ENCODE measurements around the gene ZNHIT6. TPM values are rescaled to one million over a fixed set of nuclear protein-coding genes. Genes with fewer than 3 reads are reported as not detected.

ZNHIT6 gene
- total and polyA plus RNA-seq, 4 donors = 15.6 to 26.1 (median 21.1) TPM

- Histone ChIP-seq H3K4me1 (ENCODE audit: control insufficient read depth, insufficient read depth, low read length) (no peaks in the 10 kb centered on the region), H3K27me3 (ENCODE audit: control insufficient read depth, insufficient read depth, low read length) (no peaks in the 10 kb centered on the region), H3K36me3 (ENCODE audit: control insufficient read depth, insufficient read depth, low read length) (peaks cover 4% of the 10 kb centered on the region), H3K27ac (ENCODE audit: low read depth, low read length) (no peak overlapping the region), H3K9me3 (ENCODE audit: control insufficient read depth, insufficient read depth, low read length) (no peaks in the 10 kb centered on the region), H3K4me3 (ENCODE audit: low read depth, low read length) (no peak overlapping the region)
- no peak for DNase-seq (ENCODE audit: low read depth in 4 of 6, low spot score in 6 of 6)
- no CpG with 5 or more reads among the region's 1 CpG for WGBS (ENCODE audit: insufficient coverage)
Measured at GRCh38 chr1:85678193-85678592, 30.0 kb downstream of the ZNHIT6 start.

DNA sequence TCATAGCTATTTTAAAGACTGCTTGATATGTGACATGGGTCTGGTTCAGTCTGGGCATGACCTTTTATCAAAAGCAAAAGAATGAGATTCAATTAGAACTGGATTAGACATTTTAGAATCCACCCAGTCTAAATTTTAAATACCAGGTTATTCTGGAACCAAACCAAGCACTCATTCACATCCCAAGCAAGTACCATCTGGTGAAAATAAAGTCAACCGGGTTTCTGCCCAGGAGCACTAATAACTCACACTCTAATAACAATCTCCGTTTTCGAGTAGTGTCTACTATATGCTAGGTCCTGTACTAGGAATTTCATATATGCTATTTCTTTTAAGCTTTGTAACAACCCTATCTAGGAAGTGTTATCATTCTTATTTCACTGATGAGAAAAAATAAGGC lies 30.6 kb downstream of the ZNHIT6 start:
- no peak overlapping the region for H3K4me3 ChIP-seq (ENCODE audit: low read depth, low read length)
- no peak overlapping the region for H3K27ac ChIP-seq (ENCODE audit: low read depth, low read length)
- no peaks in the 10 kb centered on the region for H3K27me3 ChIP-seq (ENCODE audit: control insufficient read depth, insufficient read depth, low read length)
- H3K36me3 ChIP-seq (ENCODE audit: control insufficient read depth, insufficient read depth, low read length) = peaks cover 4% of the 10 kb centered on the region
- no peaks in the 10 kb centered on the region for H3K4me1 ChIP-seq (ENCODE audit: control insufficient read depth, insufficient read depth, low read length)
- WGBS (ENCODE audit: insufficient coverage) = no CpG with 5 or more reads among the region's 3 CpGs
- no peaks in the 10 kb centered on the region for H3K9me3 ChIP-seq (ENCODE audit: control insufficient read depth, insufficient read depth, low read length)
- no peak for DNase-seq (ENCODE audit: low read depth in 4 of 6, low spot score in 6 of 6)

GRCh38 chr1:85672031-85672660 lies 36.1 kb downstream of the ZNHIT6 start:
- Histone ChIP-seq H3K27ac (ENCODE audit: low read depth, low read length) (no peak overlapping the region), H3K4me1 (ENCODE audit: control insufficient read depth, insufficient read depth, low read length) (no peaks in the 10 kb centered on the region), H3K9me3 (ENCODE audit: control insufficient read depth, insufficient read depth, low read length) (no peaks in the 10 kb centered on the region), H3K27me3 (ENCODE audit: control insufficient read depth, insufficient read depth, low read length) (no peaks in the 10 kb centered on the region), H3K4me3 (ENCODE audit: low read depth, low read length) (no peak overlapping the region), H3K36me3 (ENCODE audit: control insufficient read depth, insufficient read depth, low read length) (no peaks in the 10 kb centered on the region)
- 89% methylated on average over 1 of the region's 1 CpG for WGBS (ENCODE audit: insufficient coverage)
- DNase-seq (ENCODE audit: low read depth in 4 of 6, low spot score in 6 of 6) = no peak

DNA sequence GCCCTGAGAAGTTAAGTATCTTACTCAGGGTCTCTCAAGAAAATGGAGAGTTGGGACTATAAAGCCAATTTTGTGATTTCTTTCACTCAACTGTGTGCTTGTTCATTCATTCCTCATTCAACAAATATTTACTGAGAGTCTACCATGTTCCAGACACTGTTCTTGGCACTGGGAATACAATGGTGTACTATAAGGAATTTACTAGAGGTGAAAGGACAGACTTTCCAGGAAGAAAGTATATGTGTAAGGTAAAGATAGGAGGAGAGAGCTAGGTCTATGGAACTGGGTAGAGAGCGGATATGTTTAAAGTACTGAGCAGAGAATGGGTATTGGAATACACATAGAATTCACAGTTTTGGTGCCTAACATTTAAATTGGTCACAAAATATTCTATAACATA lies 42.3 kb downstream of the ZNHIT6 start:
- no peaks in the 10 kb centered on the region for H3K27me3 ChIP-seq (ENCODE audit: control insufficient read depth, insufficient read depth, low read length)
- no peaks in the 10 kb centered on the region for H3K9me3 ChIP-seq (ENCODE audit: control insufficient read depth, insufficient read depth, low read length)
- H3K4me3 ChIP-seq (ENCODE audit: low read depth, low read length) = no peak overlapping the region
- no peak for DNase-seq (ENCODE audit: low read depth in 4 of 6, low spot score in 6 of 6)
- no peaks in the 10 kb centered on the region for H3K36me3 ChIP-seq (ENCODE audit: control insufficient read depth, insufficient read depth, low read length)
- H3K27ac ChIP-seq (ENCODE audit: low read depth, low read length) = no peak overlapping the region
- H3K4me1 ChIP-seq (ENCODE audit: control insufficient read depth, insufficient read depth, low read length) = no peaks in the 10 kb centered on the region
- no CpG with 5 or more reads among the region's 1 CpG for WGBS (ENCODE audit: insufficient coverage)

DNA sequence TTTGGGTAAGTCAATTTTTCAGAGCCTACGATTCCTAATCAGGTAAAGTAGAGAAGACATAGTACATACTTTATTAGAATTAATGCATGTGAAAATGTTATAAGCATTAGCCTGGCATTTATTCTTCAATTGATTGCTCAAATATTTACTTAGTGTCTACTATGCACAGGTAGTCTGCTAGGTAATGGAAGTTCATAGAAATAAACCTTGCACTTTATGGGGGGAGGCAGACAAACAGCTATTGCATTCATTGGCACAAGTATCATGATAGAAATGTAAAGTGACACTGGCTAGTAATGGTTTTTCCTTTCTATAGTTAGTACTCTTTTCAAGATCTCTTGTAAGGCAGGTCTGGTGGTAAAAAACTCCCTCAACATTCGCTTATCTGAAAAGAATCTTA lies 44.9 kb downstream of the ZNHIT6 start:
- Histone ChIP-seq H3K4me3 (ENCODE audit: low read depth, low read length) (no peak overlapping the region), H3K9me3 (ENCODE audit: control insufficient read depth, insufficient read depth, low read length) (no peaks in the 10 kb centered on the region), H3K4me1 (ENCODE audit: control insufficient read depth, insufficient read depth, low read length) (no peaks in the 10 kb centered on the region), H3K27ac (ENCODE audit: low read depth, low read length) (no peak overlapping the region), H3K36me3 (ENCODE audit: control insufficient read depth, insufficient read depth, low read length) (no peaks in the 10 kb centered on the region), H3K27me3 (ENCODE audit: control insufficient read depth, insufficient read depth, low read length) (no peaks in the 10 kb centered on the region)
- WGBS (ENCODE audit: insufficient coverage) = no CpG with 5 or more reads among the region's 2 CpGs
- DNase-seq (ENCODE audit: low read depth in 4 of 6, low spot score in 6 of 6) = no peak

DNA sequence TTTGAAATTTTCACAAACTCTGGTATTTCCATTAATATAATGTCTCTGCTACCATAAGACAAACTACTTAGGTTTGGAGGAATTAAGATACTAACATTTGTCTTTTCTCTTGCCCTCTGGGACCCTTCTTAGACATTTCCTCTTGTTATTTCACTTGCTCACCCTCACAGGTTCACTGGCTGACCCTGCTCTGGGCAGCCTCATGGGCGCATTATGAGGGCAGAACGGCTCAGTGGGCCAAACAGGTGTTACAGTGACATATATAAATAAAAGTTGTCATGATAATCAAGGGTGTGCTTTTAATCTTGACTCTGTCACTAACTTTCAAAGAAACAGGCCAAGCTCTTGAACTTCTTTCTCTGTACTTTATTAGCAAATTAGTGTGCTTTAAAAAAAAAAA lies 46.5 kb downstream of the ZNHIT6 start:
- no peaks in the 10 kb centered on the region for H3K9me3 ChIP-seq (ENCODE audit: control insufficient read depth, insufficient read depth, low read length)
- no peaks in the 10 kb centered on the region for H3K36me3 ChIP-seq (ENCODE audit: control insufficient read depth, insufficient read depth, low read length)
- DNase-seq (ENCODE audit: low read depth in 4 of 6, low spot score in 6 of 6) = no peak
- H3K4me1 ChIP-seq (ENCODE audit: control insufficient read depth, insufficient read depth, low read length) = no peaks in the 10 kb centered on the region
- no peak overlapping the region for H3K27ac ChIP-seq (ENCODE audit: low read depth, low read length)
- WGBS (ENCODE audit: insufficient coverage) = no CpG with 5 or more reads among the region's 2 CpGs
- H3K4me3 ChIP-seq (ENCODE audit: low read depth, low read length) = no peak overlapping the region
- H3K27me3 ChIP-seq (ENCODE audit: control insufficient read depth, insufficient read depth, low read length) = no peaks in the 10 kb centered on the region

DNA sequence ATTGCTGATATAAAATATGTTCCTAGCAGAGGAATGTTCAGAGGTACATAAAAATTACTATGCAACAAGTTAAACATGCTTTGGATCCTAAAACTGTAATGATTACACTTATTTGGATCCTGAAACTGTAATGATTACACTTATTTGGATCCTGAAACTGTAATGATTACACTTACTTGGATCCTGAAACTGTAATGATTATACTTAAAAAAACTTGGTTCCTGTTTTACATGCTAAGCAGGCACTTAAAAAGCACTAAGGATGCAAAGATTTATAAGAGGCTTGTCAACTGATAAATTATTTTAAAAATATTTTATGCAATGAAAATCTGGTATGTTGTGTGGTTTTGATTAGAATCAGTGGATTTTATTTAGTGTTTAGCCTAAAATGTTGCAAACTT lies 47.7 kb downstream of the ZNHIT6 start:
- Histone ChIP-seq H3K27me3 (ENCODE audit: control insufficient read depth, insufficient read depth, low read length) (no peaks in the 10 kb centered on the region), H3K9me3 (ENCODE audit: control insufficient read depth, insufficient read depth, low read length) (no peaks in the 10 kb centered on the region), H3K4me3 (ENCODE audit: low read depth, low read length) (no peak overlapping the region), H3K4me1 (ENCODE audit: control insufficient read depth, insufficient read depth, low read length) (no peaks in the 10 kb centered on the region), H3K27ac (ENCODE audit: low read depth, low read length) (no peak overlapping the region), H3K36me3 (ENCODE audit: control insufficient read depth, insufficient read depth, low read length) (no peaks in the 10 kb centered on the region)
- DNase-seq (ENCODE audit: low read depth in 4 of 6, low spot score in 6 of 6) = no peak

DNA sequence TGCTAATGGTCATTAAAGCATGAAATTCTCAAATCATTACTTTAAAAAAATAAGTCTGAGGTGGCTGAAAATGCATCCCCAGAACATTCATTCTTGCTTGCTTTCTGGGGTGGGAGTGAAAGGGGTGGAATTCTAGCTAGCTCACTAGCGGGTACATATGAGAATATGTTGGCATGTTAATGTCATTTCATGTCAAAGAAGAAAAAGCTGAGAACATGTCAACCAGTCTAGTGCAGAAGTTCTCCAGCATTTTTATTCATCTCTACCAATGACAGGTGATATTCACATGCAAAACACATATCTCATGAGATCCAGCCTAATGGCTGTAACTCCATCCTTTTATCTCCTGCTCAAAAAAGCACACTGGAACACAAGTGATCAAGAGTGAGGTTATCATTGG lies 49.1 kb downstream of the ZNHIT6 start:
- no peak for DNase-seq (ENCODE audit: low read depth in 4 of 6, low spot score in 6 of 6)
- no peaks in the 10 kb centered on the region for H3K27me3 ChIP-seq (ENCODE audit: control insufficient read depth, insufficient read depth, low read length)
- H3K36me3 ChIP-seq (ENCODE audit: control insufficient read depth, insufficient read depth, low read length) = no peaks in the 10 kb centered on the region
- no peaks in the 10 kb centered on the region for H3K4me1 ChIP-seq (ENCODE audit: control insufficient read depth, insufficient read depth, low read length)
- no CpG with 5 or more reads among the region's 1 CpG for WGBS (ENCODE audit: insufficient coverage)
- no peak overlapping the region for H3K4me3 ChIP-seq (ENCODE audit: low read depth, low read length)
- H3K27ac ChIP-seq (ENCODE audit: low read depth, low read length) = no peak overlapping the region
- H3K9me3 ChIP-seq (ENCODE audit: control insufficient read depth, insufficient read depth, low read length) = no peaks in the 10 kb centered on the region

DNA sequence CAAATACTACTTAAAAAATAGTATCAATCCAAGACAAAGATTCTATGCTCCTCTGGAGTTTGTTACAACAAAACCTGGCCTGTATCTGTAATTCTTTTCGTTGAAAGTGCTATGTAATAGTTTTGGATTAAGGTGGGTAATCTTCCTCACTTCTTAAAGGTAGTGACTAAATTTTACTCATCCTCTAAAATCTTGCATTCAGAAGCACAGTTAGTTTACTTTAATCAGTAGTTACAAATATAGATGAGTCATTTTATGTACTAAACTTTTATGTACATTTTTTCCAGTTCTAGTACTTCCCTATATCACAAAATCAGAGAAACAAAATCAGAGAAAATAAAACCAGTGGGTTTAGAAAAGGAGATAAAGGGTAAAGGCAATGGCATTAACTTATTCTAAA lies 51.3 kb downstream of the ZNHIT6 start:
- Histone ChIP-seq H3K27ac (ENCODE audit: low read depth, low read length) (no peak overlapping the region), H3K27me3 (ENCODE audit: control insufficient read depth, insufficient read depth, low read length) (no peaks in the 10 kb centered on the region), H3K4me1 (ENCODE audit: control insufficient read depth, insufficient read depth, low read length) (no peaks in the 10 kb centered on the region), H3K9me3 (ENCODE audit: control insufficient read depth, insufficient read depth, low read length) (no peaks in the 10 kb centered on the region), H3K4me3 (ENCODE audit: low read depth, low read length) (no peak overlapping the region), H3K36me3 (ENCODE audit: control insufficient read depth, insufficient read depth, low read length) (peaks cover 4% of the 10 kb centered on the region)
- WGBS (ENCODE audit: insufficient coverage) = no CpG with 5 or more reads among the region's 1 CpG
- no peak for DNase-seq (ENCODE audit: low read depth in 4 of 6, low spot score in 6 of 6)

GRCh38 chr1:85656256-85656655 lies 52.0 kb downstream of the ZNHIT6 start:
- Histone ChIP-seq H3K36me3 (ENCODE audit: control insufficient read depth, insufficient read depth, low read length) (peaks cover 4% of the 10 kb centered on the region), H3K4me3 (ENCODE audit: low read depth, low read length) (no peak overlapping the region), H3K27me3 (ENCODE audit: control insufficient read depth, insufficient read depth, low read length) (no peaks in the 10 kb centered on the region), H3K27ac (ENCODE audit: low read depth, low read length) (no peak overlapping the region), H3K9me3 (ENCODE audit: control insufficient read depth, insufficient read depth, low read length) (no peaks in the 10 kb centered on the region), H3K4me1 (ENCODE audit: control insufficient read depth, insufficient read depth, low read length) (no peaks in the 10 kb centered on the region)
- WGBS (ENCODE audit: insufficient coverage) = no CpG with 5 or more reads among the region's 1 CpG
- no peak for DNase-seq (ENCODE audit: low read depth in 4 of 6, low spot score in 6 of 6)

Measured in spinal cord (tissue), 10 donors.